ENCODE results near the gene SLC5A5.

DNA sequence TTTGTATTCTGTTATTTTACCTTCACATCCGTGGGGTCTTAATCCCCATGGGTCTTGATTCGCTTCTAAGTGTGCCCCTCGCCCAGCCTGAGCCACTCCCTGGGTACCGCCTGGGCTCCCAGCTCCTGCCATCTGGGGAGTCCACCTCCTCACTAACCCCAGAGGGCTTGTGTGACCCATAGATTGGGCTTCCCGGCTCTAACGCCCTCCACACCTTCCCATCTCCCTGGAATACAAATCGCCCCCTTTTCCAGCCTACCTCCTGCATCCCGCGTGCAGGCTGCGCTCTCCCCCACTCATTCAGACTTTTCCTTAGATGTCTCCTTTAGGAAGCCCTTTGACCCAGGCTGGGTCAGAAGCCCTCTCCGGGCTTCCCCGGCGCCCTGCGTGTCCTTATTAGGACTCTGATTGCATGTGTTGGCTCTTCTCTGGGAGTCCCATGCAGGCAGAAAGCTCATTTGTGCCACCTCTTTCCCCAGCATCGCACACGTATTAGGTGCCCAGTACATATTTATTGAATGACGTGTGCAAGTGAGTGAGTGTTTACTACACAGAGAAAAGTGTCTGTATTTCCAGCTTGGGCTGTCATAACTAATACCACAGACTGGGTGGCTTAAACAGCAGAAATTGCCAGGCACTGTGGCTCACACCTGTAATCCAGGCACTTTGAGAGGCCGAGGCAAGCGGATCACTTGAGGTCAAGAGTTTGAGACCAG is 61.8 kb downstream of the SLC5A5 start:
- TF ChIP-seq CTCF (conservative IDR thresholded peaks at IDR 0.05; ENCODE audit: low read length), result no peak
- TF ChIP-seq EZH2phosphoT487 (IDR thresholded peaks at IDR 0.05; ENCODE audit: borderline replicate concordance), result no peak
